Activated CD8-positive, alpha-beta memory T cell treated with anti-CD3 and anti-CD28 coated beads, Interleukin-2, amount 50 U/mL, for 1 hour (primary cell): ENCODE measurements around the gene CTNNA1.
"Not testable (repeated sequence)": the region's sequence is repeated elsewhere in the genome, so short reads cannot be mapped to it uniquely, and the experiment has no call there.

Source experiments
- DNase-seq: peaks from one replicate; pipeline ENCODE4 v3.0.0-alpha.2; 2020; ENCODE audit errors: extremely low read depth

Gene CTNNA1

DNA sequence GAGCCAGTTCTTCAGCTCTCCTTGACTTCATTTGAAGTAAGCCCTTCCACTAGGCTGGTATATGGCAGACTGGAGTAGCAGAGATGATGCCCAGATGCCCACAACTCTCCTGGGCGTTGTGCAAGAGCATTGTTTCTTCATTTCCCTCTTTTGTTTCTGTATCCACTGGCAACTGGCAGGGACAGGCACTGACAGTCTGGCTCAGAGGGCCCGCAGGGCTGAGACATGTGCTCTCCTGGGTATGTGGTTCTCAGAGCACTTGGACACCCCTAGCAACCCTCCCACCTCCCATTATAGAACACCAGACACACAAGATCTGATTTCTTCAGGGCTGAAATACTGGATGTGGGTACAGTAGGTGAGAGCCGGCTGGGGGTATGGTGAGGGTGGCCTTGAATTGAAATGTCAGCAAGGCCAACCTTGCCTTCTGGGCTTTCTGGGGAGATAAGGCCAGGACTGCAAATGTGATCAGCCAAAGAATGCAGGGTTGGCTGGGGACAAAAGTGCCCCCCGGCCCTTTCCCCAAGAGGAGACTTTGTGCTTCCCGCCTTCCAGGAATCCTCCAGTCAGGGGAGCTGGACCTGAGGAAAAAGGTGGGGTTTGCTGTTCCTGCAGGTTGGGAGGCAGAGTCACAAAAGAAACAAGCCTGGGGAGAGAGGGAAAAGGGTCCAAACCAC is 28.6 kb upstream of the CTNNA1 start:
- no peak for DNase-seq

DNA sequence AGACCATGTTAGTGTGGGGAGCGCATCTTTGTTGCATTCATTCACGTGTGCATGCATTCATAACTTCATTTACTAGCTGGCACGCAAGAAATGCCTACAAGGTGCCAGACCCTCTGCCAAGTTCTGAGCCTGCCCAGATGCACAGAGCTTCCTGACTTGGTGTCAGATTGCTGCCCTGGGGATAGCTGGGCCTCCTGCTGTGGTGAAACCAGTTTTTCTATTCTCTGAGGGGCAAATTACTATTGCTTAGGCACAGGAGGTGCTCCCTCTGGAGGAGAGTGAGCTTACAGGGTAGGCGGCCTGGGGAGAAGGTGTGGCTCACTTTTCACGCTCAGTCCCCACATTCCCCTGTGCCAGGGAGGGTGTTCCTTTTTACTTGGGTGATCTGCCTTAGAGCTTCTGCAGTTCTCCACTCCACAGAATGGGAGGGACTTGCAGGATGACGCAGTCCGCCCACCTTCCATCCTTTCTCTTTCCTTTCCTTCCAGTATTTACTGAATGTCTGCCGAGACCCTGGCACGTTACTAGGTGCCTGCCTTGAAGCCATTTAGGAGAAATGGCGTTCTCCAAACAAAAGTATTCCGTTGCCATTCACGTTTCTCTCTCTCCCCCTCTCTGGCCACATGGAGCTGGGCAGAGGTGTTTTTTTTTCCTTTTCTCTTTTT is 27.9 kb upstream of the CTNNA1 start:
- DNase-seq = no peak

- DNase-seq = no peak
These were observed 27.3 kb upstream of the CTNNA1 start for GRCh38 chr5:138725818-138726416.

GRCh38 chr5:138726848-138727247 is 26.4 kb upstream of the CTNNA1 start:
- no peak for DNase-seq

DNA sequence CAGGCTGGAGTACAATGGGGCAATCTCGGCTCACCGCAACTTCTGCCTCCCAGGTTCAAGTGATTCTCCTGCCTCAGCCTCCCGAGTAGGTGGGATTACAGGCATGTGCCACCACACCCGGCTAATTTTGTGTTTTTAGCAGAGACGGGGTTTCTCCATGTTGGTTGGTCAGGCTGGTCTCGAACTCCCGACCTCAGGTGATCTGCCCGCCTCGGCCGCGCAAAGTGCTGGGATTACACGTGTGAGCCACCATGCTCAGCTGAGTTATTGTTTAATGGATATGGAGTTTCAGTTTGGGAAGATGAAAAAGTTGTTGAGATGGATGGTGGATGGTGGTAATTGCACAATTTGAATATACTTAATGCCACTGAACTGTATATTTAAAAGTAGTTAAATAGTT is 22.7 kb upstream of the CTNNA1 start:
- not testable (repeated sequence) for DNase-seq

- DNase-seq = no peak
These were observed 20.8 kb upstream of the CTNNA1 start for GRCh38 chr5:138732466-138732865.

GRCh38 chr5:138732933-138733332 is 20.3 kb upstream of the CTNNA1 start:
- no peak for DNase-seq

DNA sequence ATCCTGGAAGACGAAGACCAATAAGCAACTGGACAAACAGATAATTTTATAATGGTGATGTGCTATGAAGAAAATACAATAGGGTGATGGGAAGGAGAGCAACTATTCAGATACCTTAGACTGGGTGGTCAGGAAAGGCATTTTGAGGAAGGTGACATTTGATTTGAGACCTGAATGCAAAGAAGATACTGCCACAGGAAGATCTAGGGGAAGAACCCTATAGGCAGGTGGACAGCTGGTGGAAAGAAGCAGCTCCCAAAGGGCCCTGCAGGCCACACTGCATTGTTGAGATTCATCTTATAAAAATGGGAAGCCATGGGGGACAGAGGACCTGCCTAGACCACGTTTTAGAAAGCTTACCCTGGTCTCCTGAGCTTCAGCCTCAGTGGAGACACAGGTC is 19.7 kb upstream of the CTNNA1 start:
- DNase-seq = no peak

DNA sequence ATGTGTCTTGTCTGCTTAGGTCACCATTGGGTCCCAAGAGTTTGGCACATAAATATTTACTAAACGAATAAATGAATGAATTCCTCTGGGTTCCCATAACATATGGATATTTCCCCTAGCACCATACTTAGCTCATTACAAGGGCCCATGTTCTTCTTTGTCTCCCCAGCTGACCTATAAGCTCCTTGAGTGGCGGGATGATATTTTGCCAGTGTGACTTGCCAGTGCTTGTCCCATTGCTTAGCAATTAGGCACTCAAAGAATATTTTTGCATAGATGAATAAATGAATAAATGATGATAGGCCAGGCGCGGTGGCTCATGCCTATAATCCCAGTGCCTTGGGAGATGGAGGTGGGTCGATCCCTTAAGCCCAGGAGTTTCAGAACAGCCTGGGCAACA is 16.9 kb upstream of the CTNNA1 start:
- no peak for DNase-seq

DNA sequence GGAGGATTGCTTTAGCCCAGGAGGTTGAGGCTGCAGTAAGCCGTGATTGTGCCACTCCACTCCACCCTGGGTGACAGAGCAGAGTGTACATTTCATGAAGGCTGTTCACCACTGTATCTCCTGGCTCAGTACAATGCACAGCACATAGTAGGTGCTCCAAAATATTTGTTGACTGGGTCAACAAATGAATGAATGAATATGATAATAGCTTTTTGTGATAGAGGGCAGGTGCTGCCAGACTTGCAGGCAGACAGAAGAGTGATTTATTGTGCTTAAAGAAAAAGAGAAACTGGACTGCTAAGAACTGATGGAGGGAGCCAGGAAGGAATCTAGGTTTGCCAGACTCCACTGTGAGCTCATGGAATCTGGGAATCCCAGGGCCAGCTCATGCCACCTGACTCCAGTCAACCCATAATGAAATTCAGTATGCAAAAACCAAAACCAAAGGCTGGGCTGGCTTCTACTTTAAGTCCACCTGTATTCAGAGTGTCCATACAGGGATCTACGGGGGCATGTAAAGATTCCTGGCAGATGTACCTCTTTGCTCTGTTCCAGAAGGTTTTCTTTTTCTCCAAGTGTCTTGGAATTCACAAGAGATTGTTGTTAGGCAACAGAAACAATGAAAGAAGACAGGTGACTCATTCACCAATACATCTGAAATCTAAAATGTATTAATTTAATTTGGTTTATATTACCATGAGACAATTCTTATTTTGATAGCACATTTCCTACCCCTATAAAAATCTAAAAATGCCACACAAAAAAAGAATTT is 15.5 kb upstream of the CTNNA1 start:
- DNase-seq = no peak

DNA sequence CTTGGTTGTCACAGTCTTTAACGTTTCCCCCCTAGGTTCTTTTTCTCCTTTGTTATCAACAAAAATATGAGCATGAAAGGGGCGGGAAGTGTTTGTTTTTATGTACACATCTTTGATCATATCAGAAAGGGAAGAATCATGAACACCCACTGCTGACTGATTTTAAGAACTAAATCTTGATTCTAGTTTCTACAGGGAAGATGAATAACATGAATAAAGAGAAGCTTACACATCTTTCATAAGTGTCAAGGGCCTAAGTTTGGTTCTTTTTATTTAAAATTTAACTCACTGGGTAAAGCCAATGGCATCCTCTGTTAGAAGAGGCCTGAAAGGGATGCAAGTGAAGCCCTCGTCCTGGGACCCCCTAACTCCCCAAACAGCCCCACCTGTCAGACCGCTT is 14.8 kb upstream of the CTNNA1 start:
- no peak for DNase-seq

- DNase-seq = no peak
These were observed 13.3 kb upstream of the CTNNA1 start for GRCh38 chr5:138739938-138740337.

DNA sequence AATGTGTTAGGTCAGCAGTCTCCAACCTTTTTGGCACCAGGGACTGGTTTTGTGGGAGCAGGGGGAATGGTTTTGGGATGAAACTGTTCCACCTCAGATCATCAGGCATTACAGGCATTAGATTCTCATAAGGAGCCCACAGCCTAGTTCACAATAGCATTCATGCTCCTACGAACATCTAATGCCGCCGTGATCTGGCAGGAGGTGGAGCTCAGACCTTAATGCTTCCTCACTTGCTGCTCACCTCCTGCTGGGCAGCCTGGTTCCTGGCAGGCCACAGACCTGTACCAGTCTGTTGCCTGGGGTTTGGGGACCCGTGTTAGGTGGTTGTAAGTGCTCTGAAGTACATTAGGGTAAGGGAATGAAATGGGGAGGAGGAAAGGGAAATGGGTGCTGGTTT is 9.7 kb upstream of the CTNNA1 start:
- DNase-seq = no peak

DNA sequence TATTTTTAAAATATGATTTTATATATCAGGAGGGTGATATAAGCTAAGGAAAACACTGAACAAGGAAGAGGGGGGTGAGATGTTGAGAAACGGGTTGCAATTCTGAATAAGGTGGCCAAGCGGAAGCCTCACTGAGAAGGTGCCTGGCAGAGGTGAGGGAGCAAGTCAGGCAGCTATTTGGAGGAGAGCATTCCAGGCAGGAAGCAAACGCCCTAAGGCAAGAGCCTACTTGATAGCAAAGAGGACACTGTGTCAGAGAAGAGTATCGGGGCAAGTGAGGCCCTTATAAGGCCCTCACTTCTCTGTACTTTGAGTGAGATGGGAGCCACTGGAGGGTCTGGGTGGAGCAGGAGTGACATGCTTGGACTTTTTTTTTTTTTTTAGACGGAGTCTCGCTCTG is 8.0 kb upstream of the CTNNA1 start:
- DNase-seq = no peak

GRCh38 chr5:138748630-138749081 is 4.6 kb upstream of the CTNNA1 start:
- no peak for DNase-seq

GRCh38 chr5:138751344-138751743 is 1.9 kb upstream of the CTNNA1 start:
- DNase-seq = not testable (repeated sequence)

DNA sequence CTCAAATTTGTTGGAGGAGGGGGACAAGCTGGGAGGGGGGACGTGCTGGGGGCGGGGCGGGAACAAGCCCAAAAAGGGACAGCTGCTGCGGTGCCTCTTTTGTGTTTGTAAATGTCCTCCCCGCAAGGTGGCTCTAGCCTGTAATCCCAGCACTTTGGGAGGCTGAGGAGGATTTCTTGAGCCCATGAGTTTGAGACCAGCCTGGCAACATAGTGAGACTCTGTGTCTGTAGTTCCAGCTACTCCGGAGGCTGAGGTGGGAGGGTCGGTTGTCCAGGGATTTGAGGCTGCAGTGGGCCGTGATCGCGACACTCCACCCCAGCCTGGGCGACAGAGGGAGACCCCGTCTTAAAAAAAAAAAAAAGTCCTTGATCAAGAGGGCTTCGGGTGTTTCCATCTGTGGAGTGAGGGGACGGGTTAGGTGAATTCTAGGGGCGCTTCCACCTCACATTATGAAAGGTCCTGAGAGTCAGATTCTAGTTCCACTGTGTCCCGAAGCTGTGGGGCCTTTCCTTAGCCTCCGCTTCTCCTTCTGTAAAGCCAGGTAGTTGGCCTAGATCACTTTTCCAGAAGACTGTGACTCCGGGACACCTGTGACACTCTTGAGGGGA is 779 bp upstream of the CTNNA1 start:
- no peak for DNase-seq

- no peak for DNase-seq
These were observed 821 bp downstream of the CTNNA1 start for GRCh38 chr5:138753794-138754698.

DNA sequence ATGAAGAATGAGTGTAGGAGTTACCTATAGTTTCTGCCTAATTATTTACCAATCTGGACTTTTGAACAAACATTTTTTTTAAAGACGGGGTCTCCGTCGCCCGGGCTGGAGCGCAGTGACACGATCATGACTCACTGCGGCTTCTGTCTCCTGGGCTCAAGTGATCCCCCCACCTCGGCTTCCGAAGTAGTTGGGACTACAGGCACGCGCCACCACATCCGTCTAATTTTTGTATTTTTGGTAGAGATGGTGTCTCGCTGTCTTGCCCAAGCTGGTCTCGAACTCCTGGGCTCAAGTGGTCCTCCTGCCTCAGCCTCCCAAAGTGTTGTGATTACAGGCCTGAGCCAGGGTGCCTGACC is 1.5 kb downstream of the CTNNA1 start:
- DNase-seq = no peak

GRCh38 chr5:138755084-138755748 is 2.0 kb downstream of the CTNNA1 start:
- DNase-seq = no peak
